K562 (cell line): ENCODE measurements around the gene RIPOR2. TPM values are rescaled to one million over a fixed set of nuclear protein-coding genes. Genes with fewer than 3 reads are reported as not detected.
A peak's percentile ranks its signal among the peaks of the same experiment; 100 is the strongest.

Experiments used
- ATAC-seq: fragments of 200-7000 bp; cut with Tn5 transposase; 3 replicates; pipeline ENCODE4 v1.9.1; 2020; ENCODE audit warnings: moderate library complexity
- BruUV-seq: library from RNA; stranded (reverse); fragments of 400-500 nt; replicated peaks from 2 replicates; lab custom pipeline; 2021; lab: Mats Ljungman, UMichigan
- CTCF ChIA-PET: fragments of 300-600 bp; formaldehyde crosslinking; extraction: SDS; loops from one replicate; lab custom pipeline; 2021; ENCODE audit warnings: low intra/inter-chr PET ratio; lab: Yijun Ruan, JAX
- POLR2A ChIA-PET: fragments of 300-600, 350-650 bp; sonication (Branson Sonifier 250); formaldehyde crosslinking; extraction: SDS; loops from one replicate; lab custom pipeline; 2021; ENCODE audit warnings: antibody characterized with exemption, inconsistent platforms; lab: Yijun Ruan, JAX
- DNase-seq, 4 experiments: peaks; one replicate each; pipeline versions ENCODE4 v3.0.0 to v3.0.0-alpha.2; 2011 to 2018; ENCODE audit warnings: low spot score in 3 of 4, mixed read lengths in 3 of 4; ENCODE audit errors: extremely low read depth in 1 of 4
- FAIRE-seq: peaks from 2 replicates; lab custom pipeline; 2011; peaks lifted over from hg19 to GRCh38; lab: Jason Lieb, UNC
- H2AFZ ChIP-seq: 2 replicates; pipeline ENCODE4 v1.6.0; 2011; ENCODE audit warnings: low read depth, low read length, control low read depth, inconsistent platforms
- H3K27ac ChIP-seq: fragments of 200-600 bp; 3 replicates; pipeline ENCODE4 v1.8.0; 2011; ENCODE audit warnings: low read depth, mild to moderate bottlenecking, control low read depth, inconsistent platforms, low read length, moderate library complexity, mixed read lengths; ENCODE audit errors: extremely low read depth
- H3K27me3 ChIP-seq, 2 experiments: fragments of 300-600 bp in 1 of 2; 2 replicates in 1 of 2; 3 replicates in 1 of 2; pipeline versions ENCODE4 v1.6.0 to v1.8.0; 2011; ENCODE audit warnings: inconsistent platforms in 2 of 2, low read length in 2 of 2, mild to moderate bottlenecking in 1 of 2, mixed read lengths in 1 of 2, moderate library complexity in 1 of 2; ENCODE audit not compliant: control insufficient read depth in 2 of 2, insufficient read depth in 2 of 2
- H3K36me3 ChIP-seq: fragments of 300-600 bp; 3 replicates; pipeline ENCODE4 v1.8.0; 2011; ENCODE audit warnings: mild to moderate bottlenecking, low read length, inconsistent platforms; ENCODE audit not compliant: control insufficient read depth, insufficient read depth
- H3K4me1 ChIP-seq, 2 experiments: fragments of 200-600 bp in 1 of 2; replicated peaks in 1 of 2; 2 replicates in 1 of 2; 3 replicates in 1 of 2; pipeline versions ENCODE4 v1.5.1 to v1.8.0; 2011; ENCODE audit warnings: inconsistent platforms in 2 of 2, low read length in 2 of 2, mild to moderate bottlenecking in 1 of 2, mixed read lengths in 1 of 2, moderate library complexity in 1 of 2; ENCODE audit not compliant: control insufficient read depth in 2 of 2, insufficient read depth in 2 of 2
- H3K4me2 ChIP-seq: 2 replicates; pipeline ENCODE4 v1.6.1; 2011; ENCODE audit warnings: low read length, control low read depth, inconsistent platforms, mixed read lengths; ENCODE audit not compliant: insufficient read depth
- H3K4me3 ChIP-seq: fragments of 200-600 bp; sonication (generic), shearing (Covaris generic); 2 replicates; pipeline ENCODE4 v1.5.1; 2016; ENCODE audit warnings: control low read depth, inconsistent platforms
- H3K79me2 ChIP-seq: fragments of 200-600 bp; 3 replicates; pipeline ENCODE4 v1.8.0; 2011; ENCODE audit warnings: low read length, inconsistent platforms; ENCODE audit not compliant: control insufficient read depth, insufficient read depth
- H3K9ac ChIP-seq, 2 experiments: 2 replicates each; pipeline versions ENCODE4 v1.6.0 to v1.6.1; 2011; ENCODE audit warnings: low read depth in 2 of 2, low read length in 2 of 2, control low read depth in 1 of 2, inconsistent platforms in 1 of 2, mild to moderate bottlenecking in 1 of 2, mixed read lengths in 1 of 2; ENCODE audit not compliant: insufficient read depth in 1 of 2
- H3K9me1 ChIP-seq: one replicate; pipeline ENCODE4 v1.6.0; 2011; ENCODE audit warnings: inconsistent platforms, mild to moderate bottlenecking, low read length, moderate library complexity; ENCODE audit not compliant: control insufficient read depth, insufficient read depth
- H3K9me3 ChIP-seq: replicated peaks from 2 replicates; pipeline ENCODE4 v1.5.1; 2011; ENCODE audit warnings: low read depth, low read length, inconsistent platforms; ENCODE audit not compliant: control insufficient read depth, insufficient read depth
- H4K20me1 ChIP-seq: replicated peaks from 2 replicates; pipeline ENCODE4 v1.6.1; 2011; ENCODE audit warnings: low read length, inconsistent platforms, mixed read lengths; ENCODE audit not compliant: control insufficient read depth, insufficient read depth
- BRCA1 ChIP-seq, 2 experiments: fragments of 450-650 bp in 1 of 2; sonication (generic) in 1 of 2; formaldehyde crosslinking in 1 of 2; IDR thresholded peaks; 2 replicates each; pipeline versions ENCODE4 v1.5.0 to v1.6.1; 2017 to 2020; ENCODE audit warnings: mild to moderate bottlenecking in 1 of 2, missing genetic modification reagents in 1 of 2
- CBX1 ChIP-seq: sonication (generic); IDR thresholded peaks from 2 replicates; pipeline ENCODE4 v1.6.1; 2016; ENCODE audit warnings: antibody characterized with exemption, low read depth, mild to moderate bottlenecking
- FOSL1 ChIP-seq: fragments of 200-800 bp; sonication (Bioruptor generic); conservative IDR thresholded peaks from 2 replicates; pipeline ENCODE4 v1.6.1; 2016; ENCODE audit warnings: missing genetic modification characterization, missing compliant biosample characterization
- FOXJ2 ChIP-seq: fragments of 200-800 bp; sonication (Bioruptor generic); IDR thresholded peaks from 2 replicates; pipeline ENCODE4 v1.6.1; 2016; ENCODE audit warnings: missing genetic modification characterization, missing compliant biosample characterization
- MEF2A ChIP-seq: IDR thresholded peaks from 2 replicates; pipeline ENCODE4 v1.6.1; 2011; ENCODE audit warnings: low read depth, mild to moderate bottlenecking, low read length, moderate library complexity; ENCODE audit not compliant: control insufficient read depth
- PML ChIP-seq: IDR thresholded peaks from 2 replicates; pipeline ENCODE4 v1.6.1; 2012; ENCODE audit warnings: low read length, inconsistent platforms
- POLR3A ChIP-seq: IDR thresholded peaks from 2 replicates; pipeline ENCODE4 v1.6.1; 2011; ENCODE audit warnings: borderline replicate concordance, mild to moderate bottlenecking, moderate library complexity; ENCODE audit not compliant: insufficient read length, insufficient read depth; ENCODE audit errors: extremely low read depth
- SRF ChIP-seq, 2 experiments: fragments of 250-450, 450-650 bp in 1 of 2; sonication (Bioruptor Pico) in 1 of 2; sonication (generic) in 1 of 2; formaldehyde crosslinking; IDR thresholded peaks; 2 replicates each; pipeline versions ENCODE4 v1.5.0 to v1.5.1; 2020 to 2022; ENCODE audit warnings: mild to moderate bottlenecking in 1 of 2, missing genetic modification reagents in 1 of 2
- THRB ChIP-seq: fragments of 450-650 bp; formaldehyde crosslinking; conservative IDR thresholded peaks from 2 replicates; pipeline ENCODE4 v1.4.0; 2022; ENCODE audit warnings: mild to moderate bottlenecking, missing genetic modification characterization
- ZNF263 ChIP-seq: sonication (generic); formaldehyde crosslinking; IDR thresholded peaks from 2 replicates; pipeline ENCODE4 v1.8.0; 2022; ENCODE audit warnings: mild to moderate bottlenecking, missing genetic modification reagents, borderline replicate concordance
- WGBS: fragments of 100-300 bp; shearing (Covaris generic); methylation state at CpG from one replicate; pipeline ENCODE4 v1.1.6; 2016; ENCODE audit warnings: low coverage, mixed read lengths; ENCODE audit not compliant: insufficient coverage; ENCODE audit errors: missing lambda C conversion rate; 5-methylcytosine and 5-hydroxymethylcytosine counted together
- in situ Hi-C: fragments of 300-500 bp; cut with MboI; formaldehyde crosslinking; loops from 4 replicates; pipeline ENCODE4 v1.15.0; 2018; ENCODE audit warnings: inconsistent platforms, mixed read lengths
- intact Hi-C: fragments of 100-400 bp; cut with micrococcal nuclease; formaldehyde crosslinking; loops from 2 replicates; pipeline ENCODE4 v1.14.2; 2022
- polyA plus RNA-seq, 8 experiments: library from polyadenylated mRNA; depleted of rRNA in 4 of 8; stranded (reverse) in 5 of 8; unstranded in 3 of 8; fragments of >200 nt; fragmentation: Nextera tagmentation in 2 of 8; fragmentation: Illumina TruSeq in 1 of 8; extraction: Ambion mirVana in 2 of 8; extraction: Trizol in 1 of 8; gene quantifications; 2 replicates each; pipeline versions ENCODE4 v1.2.1 to v1.2.3, GENCODE V29; 2011 to 2014; ENCODE audit warnings: inconsistent platforms in 1 of 8, missing spikeins in 1 of 8
- total RNA-seq, 7 experiments: library from RNA; depleted of rRNA in 6 of 7; stranded (reverse); fragments of >200 nt in 6 of 7; fragmentation: Illumina TruSeq in 2 of 7; extraction: Trizol in 2 of 7; gene quantifications; 2 replicates each; pipeline versions ENCODE4 v1.2.1 to v1.2.3, GENCODE V29; 2011 to 2021; ENCODE audit warnings: low replicate concordance in 1 of 7
- TF ChIP-seq, protein P1 (sequence below): sonication (generic); formaldehyde crosslinking; IDR thresholded peaks from 2 replicates; pipeline ENCODE4 v1.8.0; 2023; ENCODE audit warnings: mild to moderate bottlenecking, missing genetic modification reagents
- TF ChIP-seq, protein P2 (sequence below): sonication (generic); formaldehyde crosslinking; IDR thresholded peaks from 2 replicates; pipeline ENCODE4 v1.4.0; 2020; ENCODE audit warnings: mild to moderate bottlenecking, missing genetic modification reagents

Gene RIPOR2
- total and polyA plus RNA-seq, 9 of the 15 experiments (the other 6 are each of a cell fraction or from before 2014, with no cell fraction given), result 0.04 to 1.0 (median 0.47) TPM; not detected in 2

DNA sequence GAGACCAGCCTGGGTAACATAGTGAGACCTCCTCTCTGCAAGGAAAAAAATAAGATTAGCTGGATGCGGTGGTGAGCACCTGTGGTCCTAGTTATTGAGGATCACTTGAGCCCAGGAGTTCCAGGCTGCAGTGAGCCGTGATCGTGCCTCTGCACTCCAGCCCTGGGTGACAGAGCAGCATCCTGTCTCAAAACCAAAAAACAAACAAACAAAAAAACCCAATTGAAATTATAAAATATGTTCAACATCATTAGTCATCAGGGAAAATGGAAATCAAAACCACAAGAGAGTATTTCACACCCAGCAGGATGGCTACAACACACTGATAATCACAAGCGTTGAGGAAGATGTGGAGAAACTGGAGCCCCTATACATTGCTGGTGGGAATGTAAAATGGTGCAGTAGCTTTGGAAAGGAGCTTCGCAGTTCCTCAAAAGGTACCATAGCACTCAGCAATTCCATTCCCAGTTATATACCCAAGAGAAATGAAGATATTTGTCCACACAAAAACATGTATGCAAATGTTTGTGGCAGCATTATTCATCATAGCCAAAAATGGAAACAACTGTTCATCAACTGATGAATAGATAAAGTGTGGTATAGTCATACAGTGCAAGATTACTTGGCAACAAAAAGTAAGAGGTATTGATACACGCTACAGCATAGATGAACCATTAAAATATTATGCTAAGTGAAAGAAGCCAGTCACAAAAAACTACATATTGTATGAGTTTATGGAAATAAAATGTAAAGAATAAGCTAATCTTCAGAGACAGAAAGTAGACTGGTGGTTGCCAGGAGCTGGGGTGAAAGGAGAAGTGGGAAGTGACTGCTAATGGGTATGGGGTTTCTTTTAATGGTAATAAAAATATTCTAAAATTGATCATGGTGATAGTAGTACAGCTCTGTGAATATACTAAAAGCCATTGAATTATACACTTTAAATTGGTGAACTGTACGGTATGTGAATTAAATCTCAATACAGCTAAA lies 38.7 kb upstream of the RIPOR2 start:
- no peak overlapping the region for H3K9ac ChIP-seq
- CTCF ChIA-PET, result no interaction called here
- POLR2A ChIA-PET, result interaction anchor here (1.2 to 1.4 kb wide), 2 partner anchors 12 to 100 kb away, joined by 3 read pairs; no protein-coding TSS in a partner anchor
- no peaks in the 10 kb centered on the region for H3K36me3 ChIP-seq
- intact Hi-C loops, result no loop called here
- in situ Hi-C loops, result no loop called here
- H3K4me1 ChIP-seq, result no peaks in the 10 kb centered on the region
- DNase-seq, result no peak
- H4K20me1 ChIP-seq, result no peaks in the 10 kb centered on the region
- FAIRE-seq, result no peak
- H2AFZ ChIP-seq, result no peak overlapping the region
- peaks cover 0 to 2% of the 10 kb centered on the region in 2 experiments; a peak in 1 of 5 replicates for H3K27me3 ChIP-seq
- no peak overlapping the region for H3K4me3 ChIP-seq
- under 1% methylated on average over 7 of the region's 7 CpGs for WGBS
- H3K9me1 ChIP-seq, result no peaks in the 10 kb centered on the region
- no peaks in the 10 kb centered on the region for H3K9me3 ChIP-seq
- H3K79me2 ChIP-seq, result no peaks in the 10 kb centered on the region
- no peak overlapping the region for H3K27ac ChIP-seq
- BruUV-seq, result no TSS peak
- ATAC-seq, result no peak
- no peak overlapping the region for H3K4me2 ChIP-seq
- TF ChIP-seq, protein P1, sequence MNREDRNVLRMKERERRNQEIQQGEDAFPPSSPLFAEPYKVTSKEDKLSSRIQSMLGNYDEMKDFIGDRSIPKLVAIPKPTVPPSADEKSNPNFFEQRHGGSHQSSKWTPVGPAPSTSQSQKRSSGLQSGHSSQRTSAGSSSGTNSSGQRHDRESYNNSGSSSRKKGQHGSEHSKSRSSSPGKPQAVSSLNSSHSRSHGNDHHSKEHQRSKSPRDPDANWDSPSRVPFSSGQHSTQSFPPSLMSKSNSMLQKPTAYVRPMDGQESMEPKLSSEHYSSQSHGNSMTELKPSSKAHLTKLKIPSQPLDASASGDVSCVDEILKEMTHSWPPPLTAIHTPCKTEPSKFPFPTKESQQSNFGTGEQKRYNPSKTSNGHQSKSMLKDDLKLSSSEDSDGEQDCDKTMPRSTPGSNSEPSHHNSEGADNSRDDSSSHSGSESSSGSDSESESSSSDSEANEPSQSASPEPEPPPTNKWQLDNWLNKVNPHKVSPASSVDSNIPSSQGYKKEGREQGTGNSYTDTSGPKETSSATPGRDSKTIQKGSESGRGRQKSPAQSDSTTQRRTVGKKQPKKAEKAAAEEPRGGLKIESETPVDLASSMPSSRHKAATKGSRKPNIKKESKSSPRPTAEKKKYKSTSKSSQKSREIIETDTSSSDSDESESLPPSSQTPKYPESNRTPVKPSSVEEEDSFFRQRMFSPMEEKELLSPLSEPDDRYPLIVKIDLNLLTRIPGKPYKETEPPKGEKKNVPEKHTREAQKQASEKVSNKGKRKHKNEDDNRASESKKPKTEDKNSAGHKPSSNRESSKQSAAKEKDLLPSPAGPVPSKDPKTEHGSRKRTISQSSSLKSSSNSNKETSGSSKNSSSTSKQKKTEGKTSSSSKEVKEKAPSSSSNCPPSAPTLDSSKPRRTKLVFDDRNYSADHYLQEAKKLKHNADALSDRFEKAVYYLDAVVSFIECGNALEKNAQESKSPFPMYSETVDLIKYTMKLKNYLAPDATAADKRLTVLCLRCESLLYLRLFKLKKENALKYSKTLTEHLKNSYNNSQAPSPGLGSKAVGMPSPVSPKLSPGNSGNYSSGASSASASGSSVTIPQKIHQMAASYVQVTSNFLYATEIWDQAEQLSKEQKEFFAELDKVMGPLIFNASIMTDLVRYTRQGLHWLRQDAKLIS (CRISPR knock-in tag), result no peak
- TF ChIP-seq FOSL1 (tag) (peak; percentile 27; the same call in 1 of the 2 replicates), BRCA1 (IDR thresholded peaks at IDR 0.05) (no peak), BRCA1 (CRISPR knock-in tag; IDR thresholded peaks at IDR 0.05) (no peak), CBX1 (0 out of 2 replicates have a peak, but pooled peaks have one; percentile 35), MEF2A (0 out of 2 replicates have a peak, but pooled peaks have one; percentile 35), THRB (CRISPR knock-in tag) (0 out of 2 replicates have a peak, but pooled peaks have one; percentile 10), SRF (CRISPR knock-in tag; IDR thresholded peaks at IDR 0.05) (peak in 1 of 2 experiments; percentile 35; a peak in 1 of 4 replicates), FOXJ2 (tag) (no peak), POLR3A (no peak), ZNF263 (CRISPR knock-in tag) (no peak), PML (peak; percentile 60; the same call in 1 of the 2 replicates)
- TF ChIP-seq, protein P2, sequence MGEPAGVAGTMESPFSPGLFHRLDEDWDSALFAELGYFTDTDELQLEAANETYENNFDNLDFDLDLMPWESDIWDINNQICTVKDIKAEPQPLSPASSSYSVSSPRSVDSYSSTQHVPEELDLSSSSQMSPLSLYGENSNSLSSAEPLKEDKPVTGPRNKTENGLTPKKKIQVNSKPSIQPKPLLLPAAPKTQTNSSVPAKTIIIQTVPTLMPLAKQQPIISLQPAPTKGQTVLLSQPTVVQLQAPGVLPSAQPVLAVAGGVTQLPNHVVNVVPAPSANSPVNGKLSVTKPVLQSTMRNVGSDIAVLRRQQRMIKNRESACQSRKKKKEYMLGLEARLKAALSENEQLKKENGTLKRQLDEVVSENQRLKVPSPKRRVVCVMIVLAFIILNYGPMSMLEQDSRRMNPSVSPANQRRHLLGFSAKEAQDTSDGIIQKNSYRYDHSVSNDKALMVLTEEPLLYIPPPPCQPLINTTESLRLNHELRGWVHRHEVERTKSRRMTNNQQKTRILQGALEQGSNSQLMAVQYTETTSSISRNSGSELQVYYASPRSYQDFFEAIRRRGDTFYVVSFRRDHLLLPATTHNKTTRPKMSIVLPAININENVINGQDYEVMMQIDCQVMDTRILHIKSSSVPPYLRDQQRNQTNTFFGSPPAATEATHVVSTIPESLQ (CRISPR knock-in tag), result no peak
